NCI-H2196 (cell line): ENCODE measurements around the gene UNC45A.

Experiments used
- DNase-seq: peaks from one replicate; lab custom pipeline; 2025; ENCODE audit not compliant: unreplicated experiment; lab: John Stamatoyannopoulos, UW

The UNC45A gene

GRCh38 chr15:90941038-90941437 lies 6.0 kb downstream of the UNC45A start:
- DNase-seq, result no peak

GRCh38 chr15:90942354-90943120 lies 7.5 kb downstream of the UNC45A start:
- no peak for DNase-seq

- DNase-seq, result no peak
Observed at GRCh38 chr15:90945091-90945490, 10.0 kb downstream of the UNC45A start.

GRCh38 chr15:90946538-90946937 lies 11.5 kb downstream of the UNC45A start:
- no peak for DNase-seq

- no peak for DNase-seq
Observed at GRCh38 chr15:90946941-90947576, 12.0 kb downstream of the UNC45A start.

- DNase-seq, result no peak
Observed at GRCh38 chr15:90947577-90948357, 12.7 kb downstream of the UNC45A start.

- no peak for DNase-seq
Observed at GRCh38 chr15:90948506-90948905, 13.4 kb downstream of the UNC45A start.

- no peak for DNase-seq
Observed at GRCh38 chr15:90949979-90950675, 15.0 kb downstream of the UNC45A start.

GRCh38 chr15:90950676-90951075 lies 15.6 kb downstream of the UNC45A start:
- DNase-seq, result no peak

GRCh38 chr15:90952901-90953677 lies 18.0 kb downstream of the UNC45A start:
- DNase-seq, result no peak

GRCh38 chr15:90953947-90954711 lies 19.0 kb downstream of the UNC45A start:
- no peak for DNase-seq

- DNase-seq, result no peak
Observed at GRCh38 chr15:90954712-90955623, 19.9 kb downstream of the UNC45A start, which contains the start of gene RCCD1. Gene RCCD1 (plus strand): TSS chr15:90954884. CDS start chr15:90956735, 1,851 bp downstream.

- no peak for DNase-seq
Observed at GRCh38 chr15:90955624-90956273, 20.7 kb downstream of the UNC45A start.

- DNase-seq, result peak; percentile 70
Observed at GRCh38 chr15:90956274-90957030, 21.4 kb downstream of the UNC45A start.

- DNase-seq, result peak; percentile 5
Observed at GRCh38 chr15:90957031-90957790, 22.1 kb downstream of the UNC45A start.

GRCh38 chr15:90957791-90958190 lies 22.7 kb downstream of the UNC45A start:
- DNase-seq, result no peak
